PC-3 (cell line): ENCODE data around the gene CAMK1D. TPM values are rescaled to one million over a fixed set of nuclear protein-coding genes. Genes with fewer than 3 reads are reported as not detected.
"Not testable (repeated sequence)": the region's sequence is repeated elsewhere in the genome, so short reads cannot be mapped to it uniquely, and the experiment has no call there.

Source experiments
- ATAC-seq: fragments of 200-7000 bp; cut with Tn5 transposase; 2 replicates; pipeline ENCODE4 v1.9.1; 2020; ENCODE audit warnings: mild to moderate bottlenecking, moderate library complexity
- BruUV-seq: library from RNA; stranded (reverse); fragments of 400-500 nt; replicated peaks from 2 replicates; lab custom pipeline; 2021; lab: Mats Ljungman, UMichigan
- CTCF ChIA-PET: fragments of 300-600 bp; sonication (Branson Sonifier 250); formaldehyde crosslinking; loops from one replicate; lab custom pipeline; 2022; ENCODE audit warnings: antibody characterized with exemption; lab: Charles Lee
- POLR2A ChIA-PET: fragments of 300-600 bp; sonication (Branson Sonifier 250); formaldehyde crosslinking; loops from one replicate; lab custom pipeline; 2022; ENCODE audit warnings: antibody characterized with exemption; ENCODE audit not compliant: unreplicated experiment; lab: Charles Lee
- DNase-seq: peaks from one replicate; pipeline ENCODE4 v3.0.0-alpha.2; 2015
- H2AFZ ChIP-seq: fragments of 300-600 bp; sonication (generic); 2 replicates; pipeline ENCODE4 v1.6.0; 2016; ENCODE audit warnings: antibody characterized with exemption, low read length
- H3F3A ChIP-seq: fragments of 300-600 bp; sonication (generic); one replicate; pipeline ENCODE4 v1.6.0; 2017; ENCODE audit warnings: antibody characterized with exemption, low read length, control low read depth, mild to moderate bottlenecking; ENCODE audit not compliant: unreplicated experiment
- H3K27ac ChIP-seq: fragments of 300-600 bp; sonication (generic); 2 replicates; pipeline ENCODE4 v1.5.1; 2016; ENCODE audit warnings: mild to moderate bottlenecking, low read length
- H3K27me3 ChIP-seq: fragments of 300-600 bp; sonication (generic); 2 replicates; pipeline ENCODE4 v1.6.1; 2016; ENCODE audit warnings: low read length, mixed read lengths
- H3K36me3 ChIP-seq: fragments of 300-600 bp; sonication (generic); 2 replicates; pipeline ENCODE4 v1.6.1; 2016; ENCODE audit warnings: low read depth, mixed run types, low read length, mixed read lengths
- H3K4me1 ChIP-seq: fragments of 300-600 bp; sonication (generic); 2 replicates; pipeline ENCODE4 v1.5.1; 2016; ENCODE audit warnings: low read length; ENCODE audit not compliant: insufficient read depth
- H3K4me2 ChIP-seq: fragments of 300-600 bp; sonication (generic); 2 replicates; pipeline ENCODE4 v1.6.0; 2016; ENCODE audit warnings: low read length
- H3K4me3 ChIP-seq: fragments of 300-600 bp; sonication (generic); 2 replicates; pipeline ENCODE4 v1.5.1; 2016; ENCODE audit warnings: mild to moderate bottlenecking, low read length, mixed read lengths
- H3K79me2 ChIP-seq: fragments of 300-600 bp; sonication (generic); 2 replicates; pipeline ENCODE4 v1.6.1; 2017; ENCODE audit warnings: low read length, mixed read lengths
- H3K9ac ChIP-seq: fragments of 300-600 bp; sonication (generic); 2 replicates; pipeline ENCODE4 v1.6.0; 2016; ENCODE audit warnings: mild to moderate bottlenecking, low read length
- H3K9me2 ChIP-seq: fragments of 300-600 bp; sonication (generic); replicated peaks from 2 replicates; pipeline ENCODE4 v1.6.1; 2016; ENCODE audit warnings: mixed run types, low read length, mixed read lengths
- H3K9me3 ChIP-seq: fragments of 300-600 bp; sonication (generic); 2 replicates; pipeline ENCODE4 v1.6.1; 2016; ENCODE audit warnings: low read length, mixed read lengths
- H4K20me1 ChIP-seq: fragments of 300-600 bp; sonication (generic); 2 replicates; pipeline ENCODE4 v1.6.1; 2016; ENCODE audit warnings: low read length, mixed read lengths
- EZH2 ChIP-seq: fragments of 300-600 bp; sonication (generic); IDR thresholded peaks from one replicate; pipeline ENCODE4 v1.6.1; 2017; ENCODE audit warnings: antibody characterized with exemption, mild to moderate bottlenecking, low read length; ENCODE audit not compliant: unreplicated experiment
- EZH2phosphoT487 ChIP-seq: fragments of 300-600 bp; sonication (generic); IDR thresholded peaks from 2 replicates; pipeline ENCODE4 v1.6.1; 2018; ENCODE audit warnings: mild to moderate bottlenecking, antibody characterized with exemption, low read length, borderline replicate concordance
- intact Hi-C: fragments of 100-400 bp; cut with micrococcal nuclease; formaldehyde crosslinking; loops from 2 replicates; pipeline ENCODE4 v1.9.0; 2023
- total RNA-seq: library from RNA; depleted of rRNA; stranded (reverse); fragments of >200 nt; gene quantifications from 2 replicates; pipeline ENCODE4 v1.2.3, GENCODE V29; 2014
- TF ChIP-seq, protein P1 (sequence below): fragments of 300-600 bp; sonication (generic); conservative IDR thresholded peaks from 2 replicates; pipeline ENCODE4 v1.5.1; 2017; ENCODE audit warnings: antibody characterized with exemption, low read depth, mild to moderate bottlenecking, low read length

Gene CAMK1D
- total RNA-seq, 1 experiment from 2014 or later, result 1.3 TPM

DNA sequence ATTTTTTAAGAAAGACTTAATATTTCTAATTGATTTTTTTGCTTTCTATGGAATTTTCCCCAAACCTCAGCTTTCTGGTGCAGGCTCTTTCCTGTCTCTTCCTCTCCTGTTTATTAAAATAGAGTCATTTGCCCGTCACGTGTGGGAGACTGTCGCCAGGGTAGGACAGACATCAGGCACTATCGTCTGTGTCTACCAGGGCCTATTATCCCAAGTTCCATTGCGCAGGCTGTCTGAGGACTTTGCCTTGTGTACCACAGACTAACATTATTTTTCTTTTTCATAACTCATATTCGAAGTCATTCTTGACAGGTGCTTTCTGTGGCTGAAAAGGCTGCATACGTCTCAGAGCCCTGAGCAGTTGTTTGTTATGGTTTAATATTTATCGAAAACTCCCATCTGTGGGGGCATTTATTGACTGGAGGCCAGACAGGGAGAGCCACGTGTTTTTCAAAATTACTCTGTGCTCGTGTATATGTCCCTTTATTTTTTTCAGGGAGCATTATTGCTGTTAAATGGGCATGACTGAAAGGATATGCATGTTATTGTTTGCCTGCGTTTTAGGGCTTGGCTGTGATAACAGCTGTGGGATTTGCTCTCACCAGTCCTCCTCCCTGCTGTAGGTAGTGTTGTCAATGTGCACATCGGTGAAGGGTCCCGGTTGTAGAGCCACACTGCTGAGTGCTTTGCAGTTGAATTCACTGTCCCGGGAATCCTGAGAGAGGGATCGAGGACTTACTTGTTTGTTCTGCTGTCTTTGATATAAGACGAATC lies 89.8 kb downstream of the CAMK1D start:
- Histone ChIP-seq H3K9me2 (no peaks in the 10 kb centered on the region), H3K27me3 (no peaks in the 10 kb centered on the region), H3K4me3 (no peak overlapping the region), H3K4me1 (no peaks in the 10 kb centered on the region), H3K79me2 (no peaks in the 10 kb centered on the region), H2AFZ (no peak overlapping the region), H3K36me3 (no peaks in the 10 kb centered on the region), H3K4me2 (no peak overlapping the region), H3K27ac (no peak overlapping the region), H3F3A (no peaks in the 10 kb centered on the region), H3K9ac (no peak overlapping the region), H4K20me1 (no peaks in the 10 kb centered on the region), H3K9me3 (no peaks in the 10 kb centered on the region)
- TF ChIP-seq, protein P1, sequence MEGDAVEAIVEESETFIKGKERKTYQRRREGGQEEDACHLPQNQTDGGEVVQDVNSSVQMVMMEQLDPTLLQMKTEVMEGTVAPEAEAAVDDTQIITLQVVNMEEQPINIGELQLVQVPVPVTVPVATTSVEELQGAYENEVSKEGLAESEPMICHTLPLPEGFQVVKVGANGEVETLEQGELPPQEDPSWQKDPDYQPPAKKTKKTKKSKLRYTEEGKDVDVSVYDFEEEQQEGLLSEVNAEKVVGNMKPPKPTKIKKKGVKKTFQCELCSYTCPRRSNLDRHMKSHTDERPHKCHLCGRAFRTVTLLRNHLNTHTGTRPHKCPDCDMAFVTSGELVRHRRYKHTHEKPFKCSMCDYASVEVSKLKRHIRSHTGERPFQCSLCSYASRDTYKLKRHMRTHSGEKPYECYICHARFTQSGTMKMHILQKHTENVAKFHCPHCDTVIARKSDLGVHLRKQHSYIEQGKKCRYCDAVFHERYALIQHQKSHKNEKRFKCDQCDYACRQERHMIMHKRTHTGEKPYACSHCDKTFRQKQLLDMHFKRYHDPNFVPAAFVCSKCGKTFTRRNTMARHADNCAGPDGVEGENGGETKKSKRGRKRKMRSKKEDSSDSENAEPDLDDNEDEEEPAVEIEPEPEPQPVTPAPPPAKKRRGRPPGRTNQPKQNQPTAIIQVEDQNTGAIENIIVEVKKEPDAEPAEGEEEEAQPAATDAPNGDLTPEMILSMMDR, result no peak
- TF ChIP-seq EZH2phosphoT487 (no peak), EZH2 (no peak)
- DNase-seq, result no peak
- no peak for ATAC-seq
- BruUV-seq, result no TSS peak
- POLR2A ChIA-PET, result no interaction called here
- intact Hi-C loops, result no loop called here
- CTCF ChIA-PET, result no interaction called here

DNA sequence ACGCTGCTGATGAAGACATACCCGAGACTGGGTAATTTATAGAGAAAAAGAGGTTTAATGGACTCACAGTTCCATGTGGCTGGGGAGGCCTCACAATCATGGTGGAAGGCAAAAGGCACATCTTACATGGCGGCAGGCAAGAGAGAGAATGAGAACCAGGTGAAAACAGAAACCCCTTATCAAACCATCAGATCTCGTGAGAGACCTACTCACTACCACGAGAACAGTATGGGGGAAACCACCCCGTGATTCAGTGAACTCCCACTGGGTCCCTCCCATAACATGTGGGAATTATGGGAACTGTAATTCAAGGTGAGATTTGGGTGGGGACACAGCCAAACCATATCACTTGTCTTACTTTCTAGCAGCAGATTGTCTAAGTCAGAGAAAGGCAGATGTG lies 90.4 kb downstream of the CAMK1D start:
- H3K9ac ChIP-seq, H3K4me1 ChIP-seq, H3K27ac ChIP-seq, H3K4me2 ChIP-seq, H4K20me1 ChIP-seq, H3F3A ChIP-seq, H2AFZ ChIP-seq, H3K27me3 ChIP-seq, H3K4me3 ChIP-seq, DNase-seq, BruUV-seq, POLR2A ChIA-PET, intact Hi-C loops, H3K9me2 ChIP-seq, ATAC-seq, H3K9me3 ChIP-seq, H3K36me3 ChIP-seq, CTCF ChIA-PET, H3K79me2 ChIP-seq: not testable (repeated sequence)

DNA sequence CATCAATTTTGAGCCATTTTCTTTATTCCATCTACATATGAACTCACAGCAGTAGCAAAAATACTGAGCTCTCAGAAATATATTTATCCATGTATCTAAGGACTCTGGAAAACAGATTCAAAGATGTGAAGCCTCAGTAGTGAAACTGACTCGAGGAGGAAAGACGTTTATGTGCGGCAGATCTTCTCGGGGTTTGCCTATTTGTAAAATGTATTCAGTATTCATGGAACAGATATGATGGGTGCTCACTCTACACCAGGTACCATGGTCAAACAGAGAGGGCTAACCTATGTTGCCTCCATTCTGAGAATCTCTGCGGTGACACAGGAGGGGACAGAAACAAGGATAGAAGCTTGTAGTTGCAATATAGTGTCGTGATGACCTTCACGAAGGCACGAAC lies 93.7 kb downstream of the CAMK1D start:
- Histone ChIP-seq H3K4me1 (no peaks in the 10 kb centered on the region), H3K79me2 (no peaks in the 10 kb centered on the region), H3K36me3 (no peaks in the 10 kb centered on the region), H3K27ac (no peak overlapping the region), H2AFZ (no peak overlapping the region), H3K4me3 (no peak overlapping the region), H3K9me2 (no peaks in the 10 kb centered on the region), H3K9me3 (no peaks in the 10 kb centered on the region), H4K20me1 (no peaks in the 10 kb centered on the region), H3K9ac (no peak overlapping the region), H3K27me3 (no peaks in the 10 kb centered on the region), H3K4me2 (no peak overlapping the region), H3F3A (no peaks in the 10 kb centered on the region)
- intact Hi-C loops, result no loop called here
- DNase-seq (no peak), ATAC-seq (no peak)
- ChIA-PET POLR2A (no interaction called here), CTCF (no interaction called here)
- no peak for TF ChIP-seq EZH2
- TF ChIP-seq, protein P1, result no peak
- no peak for TF ChIP-seq EZH2phosphoT487
- no TSS peak for BruUV-seq
